Measurements from ENCODE around the gene NFASC.

Gene NFASC

DNA sequence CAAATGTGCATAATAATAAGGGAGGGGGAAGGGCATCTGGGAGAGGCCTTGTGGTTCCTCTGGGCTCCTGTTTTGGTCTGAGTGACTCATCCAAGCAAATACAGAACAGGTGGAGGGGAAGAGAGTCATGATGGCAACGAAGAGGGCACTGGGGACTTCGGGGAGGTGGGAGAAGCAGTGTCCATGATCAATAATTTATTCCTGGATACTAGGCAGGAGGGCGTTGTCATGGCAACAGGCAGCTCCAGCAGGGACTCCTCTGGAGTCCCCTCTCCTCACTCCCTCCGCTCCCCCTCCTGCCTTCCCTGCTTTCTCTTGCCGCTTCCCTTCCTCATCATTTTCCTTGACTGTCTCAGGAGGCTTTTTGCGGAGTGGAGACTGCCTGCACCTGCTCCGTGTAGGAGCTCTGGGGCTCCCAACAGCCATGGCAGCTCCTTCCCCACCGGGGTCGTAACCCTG, 12.3 kb upstream of the NFASC start:
- no peak for DNase-seq (ENCODE audit: low read depth in 1 of 2, low spot score in 1 of 2)

DNA sequence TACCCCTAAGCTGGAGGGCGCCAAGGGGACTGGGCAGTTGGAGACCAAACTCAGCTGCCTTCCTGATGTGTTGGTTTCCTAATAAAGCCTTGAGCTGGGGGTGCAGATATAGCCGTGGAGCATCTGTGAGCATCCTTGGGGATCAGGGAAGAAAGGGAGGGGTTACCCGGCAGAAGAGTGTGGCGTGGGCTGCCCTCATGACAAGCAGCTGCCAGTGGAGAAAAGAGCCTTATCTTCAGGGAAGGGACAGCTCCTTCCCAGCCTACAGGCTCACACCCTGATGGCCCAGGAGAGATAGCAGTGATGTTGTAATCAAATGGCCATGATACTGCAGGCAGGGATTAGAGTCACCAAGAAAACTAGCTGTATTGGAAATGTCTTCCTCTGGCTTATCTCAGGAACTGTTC, 10.8 kb upstream of the NFASC start:
- no peak for DNase-seq (ENCODE audit: low read depth in 1 of 2, low spot score in 1 of 2)

DNA sequence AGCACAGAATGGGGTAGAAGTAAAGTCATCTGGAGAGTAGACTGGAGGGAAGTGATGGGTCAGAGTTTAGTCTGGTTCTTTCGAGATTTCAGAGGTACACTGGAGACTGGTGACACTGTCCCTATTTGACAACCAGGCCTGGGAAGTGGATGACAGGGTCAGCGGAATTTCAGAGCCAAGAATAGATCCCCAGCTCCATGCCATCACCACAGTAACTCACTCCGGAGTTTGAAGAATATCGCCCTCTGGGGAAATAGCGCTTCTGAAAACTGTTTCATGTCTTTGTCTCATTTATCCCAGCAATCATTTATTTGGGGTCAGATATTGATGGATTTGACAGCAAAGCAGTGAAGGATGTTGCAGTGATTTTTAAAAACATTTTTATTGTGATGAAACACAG, 7.6 kb upstream of the NFASC start:
- DNase-seq (ENCODE audit: low read depth in 1 of 2, low spot score in 1 of 2): no peak

DNA sequence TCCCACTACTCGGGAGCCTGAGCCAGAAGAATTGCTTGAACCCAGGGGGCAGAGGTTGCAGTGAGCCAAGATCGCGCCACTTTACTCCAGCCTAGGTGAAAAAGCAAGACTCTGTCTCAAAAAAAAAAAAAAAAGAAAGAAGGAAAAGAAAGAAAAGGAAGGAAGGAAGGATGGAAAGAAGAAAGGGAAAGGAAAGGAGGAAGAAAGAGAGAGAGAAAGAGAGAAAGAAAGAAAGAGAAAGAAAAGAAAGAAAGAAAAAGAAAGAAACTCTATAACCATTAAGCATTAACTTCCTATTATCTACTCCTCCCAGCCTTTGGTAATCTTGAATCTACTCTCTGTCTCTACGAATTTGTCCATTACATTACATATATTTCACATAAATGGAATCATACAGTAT, 6.9 kb upstream of the NFASC start:
- no peak for DNase-seq (ENCODE audit: low read depth in 1 of 2, low spot score in 1 of 2)

DNA sequence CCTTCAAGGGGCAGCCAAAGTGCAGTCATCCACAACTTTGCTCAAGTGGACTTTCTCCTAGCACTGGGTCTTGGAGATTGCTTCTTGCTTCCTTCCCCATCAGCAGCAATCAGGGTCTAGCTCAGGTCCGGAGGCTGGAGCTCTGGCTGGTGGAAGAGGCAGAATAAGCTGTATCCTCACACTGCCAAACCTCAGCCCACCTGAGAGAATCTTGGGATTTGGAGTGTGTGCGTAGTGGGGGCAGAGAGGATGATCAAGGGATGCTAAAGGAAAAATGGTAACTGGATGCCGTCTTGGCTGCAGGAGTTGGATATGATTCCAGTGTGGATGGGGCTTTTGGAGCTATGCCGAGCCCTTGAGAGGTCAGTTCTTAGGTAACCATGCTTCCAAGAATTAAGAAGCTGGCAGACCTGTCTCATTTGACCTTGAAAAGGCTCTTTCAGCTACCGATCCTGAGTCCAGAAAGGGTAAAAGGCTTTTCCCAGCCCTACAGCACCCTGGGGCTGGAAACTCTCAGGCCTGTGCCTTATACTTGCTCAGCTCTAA, 4.5 kb upstream of the NFASC start:
- DNase-seq (ENCODE audit: low read depth in 1 of 2, low spot score in 1 of 2): no peak

DNA sequence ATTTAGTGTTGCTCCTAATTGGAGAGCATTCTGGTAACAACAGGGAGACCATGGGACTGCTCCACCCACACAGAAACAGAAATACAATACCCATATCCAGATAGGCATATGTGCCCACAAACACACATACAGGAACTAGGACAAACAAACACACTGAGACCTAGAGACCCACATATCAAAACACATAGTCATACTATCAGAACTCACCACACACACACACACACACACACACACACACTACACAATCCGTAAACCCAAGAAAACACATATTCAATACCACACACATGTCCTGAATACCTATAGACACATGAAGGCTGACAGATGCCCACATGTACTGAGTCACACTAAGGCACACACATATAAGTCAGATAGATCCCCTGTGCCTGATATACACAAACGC, 3.5 kb upstream of the NFASC start:
- no peak for DNase-seq (ENCODE audit: low read depth in 1 of 2, low spot score in 1 of 2)

DNA sequence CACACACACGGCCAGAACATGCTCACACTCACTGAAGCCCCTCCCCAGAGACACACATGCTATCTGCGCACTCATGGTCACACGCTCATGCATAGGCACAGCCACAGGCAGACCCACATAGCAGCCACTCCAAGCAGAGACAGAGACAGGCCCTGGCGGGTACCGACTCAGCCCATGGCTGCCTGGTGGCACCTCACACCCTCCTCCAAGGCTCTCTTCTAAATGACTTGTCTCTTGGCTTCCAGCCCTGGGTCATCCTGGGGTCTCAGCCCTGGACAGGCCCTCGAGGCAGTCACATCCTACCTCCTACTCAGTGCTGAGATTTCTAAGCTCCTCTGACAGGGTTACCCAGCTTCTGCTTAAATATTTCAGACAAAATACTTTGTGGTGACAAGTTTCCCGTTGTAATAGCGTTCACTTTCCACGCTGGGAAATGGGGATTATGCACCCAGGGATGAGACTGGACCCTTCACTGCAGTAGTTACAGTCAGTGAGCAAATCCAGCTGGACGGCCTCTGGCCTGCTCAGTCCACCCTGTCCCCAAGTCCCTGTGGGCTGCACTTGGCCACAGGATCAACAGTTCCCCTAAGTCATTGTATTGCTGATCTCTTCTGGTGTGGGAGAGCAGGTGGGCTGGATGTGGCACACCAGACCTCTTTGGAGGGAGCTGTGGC, 2.9 kb upstream of the NFASC start:
- no peak for DNase-seq (ENCODE audit: low read depth in 1 of 2, low spot score in 1 of 2)

DNA sequence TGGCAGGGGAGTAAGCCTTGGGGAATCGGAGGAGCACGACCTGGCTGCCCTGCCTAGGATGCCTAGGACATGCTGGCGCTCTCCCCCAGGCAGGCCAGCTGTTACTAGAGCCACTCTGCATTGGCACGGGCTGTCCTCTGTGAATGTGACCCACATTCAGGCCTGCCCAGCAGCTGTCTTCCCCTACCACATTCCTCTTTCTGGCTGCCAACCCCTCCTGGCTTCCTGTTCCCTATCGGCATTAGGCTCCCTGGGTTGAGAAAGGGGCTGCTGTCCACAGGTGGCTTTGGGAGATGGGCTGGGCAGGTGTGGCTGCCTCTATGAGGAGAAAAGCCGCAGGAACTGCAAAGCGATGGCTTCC, 2.3 kb upstream of the NFASC start:
- no peak for DNase-seq (ENCODE audit: low read depth in 1 of 2, low spot score in 1 of 2)

DNA sequence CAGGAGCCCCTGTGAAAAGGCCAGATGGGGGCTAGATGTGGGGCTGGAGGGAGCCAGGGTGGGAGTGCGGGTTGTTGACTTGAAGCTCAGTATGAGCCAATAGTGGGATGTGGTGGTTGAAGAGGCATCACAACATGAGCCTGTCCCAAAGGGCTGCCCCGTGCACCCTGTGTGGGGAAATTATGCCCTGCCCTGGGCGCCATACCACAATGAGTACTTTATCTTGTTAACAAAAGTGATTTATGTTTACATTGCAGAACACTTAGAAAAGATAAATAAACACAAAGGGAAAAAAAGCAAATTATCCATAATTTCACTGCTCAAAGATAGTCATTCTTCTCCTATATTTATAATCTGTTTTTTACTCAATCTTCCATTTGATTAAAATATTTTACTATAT, 1.6 kb upstream of the NFASC start:
- no peak for DNase-seq (ENCODE audit: low read depth in 1 of 2, low spot score in 1 of 2)

DNA sequence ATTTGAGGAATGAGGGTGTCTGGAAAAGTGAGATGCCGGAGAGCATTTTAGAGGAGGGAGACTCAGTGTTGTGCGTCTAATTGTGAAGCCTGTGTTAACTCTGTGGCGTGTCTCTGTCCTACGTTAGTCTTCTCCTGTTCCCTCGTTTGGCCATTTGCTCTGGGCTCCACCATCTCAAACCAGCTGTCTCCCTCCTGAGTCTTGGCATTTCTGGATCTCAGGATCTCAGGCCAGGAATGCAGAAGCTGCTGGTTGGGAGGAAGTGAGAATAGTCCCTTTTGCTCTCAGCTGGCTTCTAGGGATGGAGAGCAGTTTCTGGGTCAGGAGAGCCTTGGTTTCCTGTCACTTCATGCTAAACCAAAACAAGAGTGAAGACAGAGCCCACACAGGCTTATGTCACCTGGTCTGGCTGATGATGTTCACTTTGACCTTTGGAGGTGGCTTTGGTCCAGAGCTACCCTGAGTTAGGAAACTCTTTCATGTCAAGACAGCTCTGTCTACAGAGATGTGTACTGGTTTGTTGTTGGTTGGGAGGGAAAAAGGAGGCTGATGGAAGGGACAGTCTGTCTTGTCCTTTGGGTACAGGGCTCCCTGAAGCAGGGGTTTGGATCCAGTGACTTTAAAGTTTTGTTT, 859 bp downstream of the NFASC start:
- no peak for DNase-seq (ENCODE audit: low read depth in 1 of 2, low spot score in 1 of 2)

DNA sequence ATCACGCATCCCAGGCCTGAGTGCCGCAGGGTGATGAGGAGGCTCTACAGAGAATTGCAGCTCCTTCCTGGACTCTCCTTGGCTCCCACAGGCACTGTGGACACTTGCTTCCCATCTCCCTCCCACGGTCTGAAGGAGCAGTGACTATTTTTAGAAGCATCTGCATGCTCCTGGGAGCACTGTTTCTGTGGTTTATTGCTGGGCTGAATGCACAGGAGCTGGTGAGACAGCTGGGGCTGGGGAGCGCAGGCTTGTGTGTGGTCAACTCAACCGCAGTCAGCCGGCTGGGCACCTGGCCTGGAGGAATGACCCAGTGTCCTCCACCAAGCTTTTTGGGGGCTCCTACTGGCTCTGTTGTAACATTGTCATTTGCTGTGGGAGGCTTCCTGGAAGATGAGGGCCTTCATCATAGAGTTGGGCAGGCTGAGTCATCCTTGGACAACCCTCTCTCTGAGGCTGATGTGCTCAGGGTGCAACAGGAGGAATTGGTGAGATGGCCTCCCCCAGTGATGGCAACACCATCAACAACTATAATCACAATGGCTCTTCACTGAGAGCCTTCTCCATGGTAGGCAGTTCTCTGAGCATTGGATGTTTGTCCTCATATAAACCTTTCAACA, 1.7 kb downstream of the NFASC start:
- no peak for DNase-seq (ENCODE audit: low read depth in 1 of 2, low spot score in 1 of 2)

DNA sequence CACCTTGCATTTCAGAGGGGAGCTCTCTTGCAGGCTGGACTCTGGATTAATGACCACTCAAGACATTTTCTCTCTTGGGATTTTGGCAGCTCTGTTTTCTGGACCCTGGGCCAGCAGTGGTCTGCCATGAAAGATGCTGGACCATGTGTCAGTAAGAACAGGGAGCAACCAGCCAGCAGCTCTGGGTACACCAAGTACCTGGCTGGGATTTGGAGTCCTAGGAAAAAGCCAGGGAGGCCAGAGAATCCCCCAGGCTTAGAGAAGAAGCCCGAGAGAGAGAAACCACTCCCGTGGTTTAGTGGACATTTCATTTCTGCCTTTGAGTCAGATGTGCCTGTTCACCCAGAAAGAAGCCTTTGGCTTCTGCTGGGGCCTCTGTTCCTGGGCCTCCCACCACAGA, 2.5 kb downstream of the NFASC start:
- no peak for DNase-seq (ENCODE audit: low read depth in 1 of 2, low spot score in 1 of 2)

DNA sequence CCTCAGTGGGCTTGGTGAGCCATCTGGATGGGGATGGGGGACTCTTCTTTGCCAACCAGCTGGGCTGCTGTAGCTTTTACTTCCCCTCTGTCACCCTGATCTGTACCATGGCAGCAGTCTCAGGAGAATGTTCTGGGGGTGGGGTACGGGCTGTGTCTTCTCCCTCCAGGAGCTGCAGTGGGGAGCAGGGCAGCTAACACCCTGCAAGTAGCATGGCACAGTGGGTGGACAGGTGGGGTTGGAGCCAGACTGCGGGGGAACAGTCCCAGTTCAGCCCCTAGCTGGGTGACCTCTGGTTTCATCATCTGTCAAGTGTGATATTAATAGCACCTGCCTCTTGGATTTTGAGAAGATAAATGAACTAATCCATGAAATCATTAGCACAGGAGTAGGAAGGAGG, 3.1 kb downstream of the NFASC start:
- DNase-seq (ENCODE audit: low read depth in 1 of 2, low spot score in 1 of 2): no peak

DNA sequence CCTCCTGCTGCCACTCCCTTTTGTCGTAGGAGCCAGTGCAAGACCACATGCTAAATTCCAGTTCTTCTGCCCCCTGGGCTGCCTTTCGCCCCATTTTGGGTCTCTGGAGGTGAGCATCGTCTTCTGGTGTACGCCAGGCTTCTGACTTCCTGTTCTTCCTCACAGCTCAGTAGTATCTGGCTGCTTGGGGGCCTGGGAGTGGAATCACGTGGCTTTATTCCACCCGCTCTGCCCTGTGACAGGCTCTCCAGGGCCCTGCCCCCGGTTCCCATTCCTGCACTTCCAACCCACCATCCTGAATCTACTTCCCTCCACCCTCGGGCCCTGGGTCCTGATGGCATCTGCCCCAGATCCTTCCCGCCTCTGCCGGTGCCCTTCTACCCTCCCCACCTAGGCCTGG, 3.6 kb downstream of the NFASC start:
- DNase-seq (ENCODE audit: low read depth in 1 of 2, low spot score in 1 of 2): no peak

DNA sequence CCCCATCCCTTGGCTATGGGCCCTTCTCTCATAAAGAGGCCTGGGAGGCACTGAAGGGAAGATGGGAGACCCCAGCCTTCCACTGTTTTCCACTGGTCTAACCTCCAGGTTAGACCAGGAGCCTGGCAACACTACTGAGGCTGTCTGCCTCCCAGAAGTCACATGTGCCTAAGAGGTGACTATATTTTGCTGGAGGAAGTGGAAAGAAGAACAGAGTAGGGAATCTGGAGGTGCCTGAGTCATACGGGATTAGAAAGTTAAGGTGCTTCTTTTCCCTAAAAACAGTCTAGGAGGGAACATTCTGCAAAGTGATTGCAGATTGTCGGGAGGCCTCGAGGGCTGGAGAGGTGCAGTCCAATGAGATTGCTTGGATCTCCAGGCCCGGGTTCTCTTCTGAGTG, 4.6 kb downstream of the NFASC start:
- DNase-seq (ENCODE audit: low read depth in 1 of 2, low spot score in 1 of 2): no peak

DNA sequence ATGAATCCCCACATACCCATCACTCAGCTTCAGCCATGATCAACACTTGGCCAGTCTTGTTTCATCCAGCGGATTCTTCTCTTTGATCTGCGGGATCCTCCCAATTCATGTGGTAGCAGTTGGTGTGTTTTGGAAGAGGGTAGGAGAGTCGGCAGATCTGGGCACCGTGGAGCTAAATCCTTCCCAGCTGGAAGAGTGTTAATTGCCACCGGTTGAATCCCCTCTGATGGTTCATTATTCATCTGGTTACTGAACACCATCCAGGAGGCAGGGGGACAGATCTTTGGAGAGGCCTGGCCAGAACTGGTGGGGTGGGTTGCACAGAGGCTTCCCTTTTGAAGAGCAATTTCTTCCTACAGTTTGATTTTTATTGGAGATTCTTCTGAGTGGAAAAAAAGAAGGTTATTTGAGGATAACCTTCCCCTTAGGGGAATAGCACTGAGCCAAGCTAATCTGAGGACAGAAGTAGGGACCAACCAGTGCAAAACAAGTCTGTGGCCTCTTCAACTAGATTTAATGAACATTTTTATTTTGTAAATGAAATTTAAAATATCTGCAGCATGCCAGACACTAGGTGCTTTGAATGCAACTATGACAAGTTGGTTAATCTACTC, 8.1 kb downstream of the NFASC start:
- no peak for DNase-seq (ENCODE audit: low read depth in 1 of 2, low spot score in 1 of 2)

DNA sequence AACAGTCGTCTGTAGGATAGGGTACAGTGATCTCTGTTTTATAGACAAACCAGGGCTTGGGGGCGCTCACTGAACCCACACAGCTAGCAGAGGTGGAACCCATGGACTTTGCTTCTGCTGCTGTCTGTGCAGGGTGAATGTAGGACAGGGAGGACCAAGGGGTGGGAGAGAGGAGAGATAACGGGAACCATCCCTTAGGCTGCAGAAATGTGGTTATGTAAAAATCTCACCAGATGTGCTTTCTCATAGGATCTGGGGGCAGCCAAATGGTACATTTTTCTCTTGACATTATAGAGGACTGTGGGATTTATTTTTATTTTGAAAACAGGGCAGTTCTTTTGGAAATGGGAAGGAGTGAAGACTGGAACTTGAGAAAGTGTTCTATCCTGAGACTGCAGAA, 8.7 kb downstream of the NFASC start:
- DNase-seq (ENCODE audit: low read depth in 1 of 2, low spot score in 1 of 2): no peak

DNA sequence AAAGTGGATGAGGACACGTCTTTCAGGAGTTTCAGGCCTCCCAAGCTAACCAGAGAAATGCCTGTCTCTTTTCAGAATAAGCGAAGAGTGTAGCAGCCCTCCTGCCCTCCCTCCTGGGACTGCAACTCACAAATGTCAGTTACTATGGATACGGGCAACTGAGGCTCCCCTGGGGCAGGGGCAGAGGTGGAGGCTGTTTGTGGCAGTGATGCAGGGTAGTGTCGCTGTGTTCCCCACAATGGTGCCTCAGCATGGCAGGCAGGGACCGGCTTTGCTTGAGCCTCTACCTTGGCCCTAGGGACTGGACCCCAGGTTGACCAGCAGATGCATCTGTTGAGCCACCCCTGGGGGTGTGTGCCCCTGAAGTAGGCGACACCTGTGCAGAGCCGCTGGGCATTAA, 10.2 kb downstream of the NFASC start:
- no peak for DNase-seq (ENCODE audit: low read depth in 1 of 2, low spot score in 1 of 2)

DNA sequence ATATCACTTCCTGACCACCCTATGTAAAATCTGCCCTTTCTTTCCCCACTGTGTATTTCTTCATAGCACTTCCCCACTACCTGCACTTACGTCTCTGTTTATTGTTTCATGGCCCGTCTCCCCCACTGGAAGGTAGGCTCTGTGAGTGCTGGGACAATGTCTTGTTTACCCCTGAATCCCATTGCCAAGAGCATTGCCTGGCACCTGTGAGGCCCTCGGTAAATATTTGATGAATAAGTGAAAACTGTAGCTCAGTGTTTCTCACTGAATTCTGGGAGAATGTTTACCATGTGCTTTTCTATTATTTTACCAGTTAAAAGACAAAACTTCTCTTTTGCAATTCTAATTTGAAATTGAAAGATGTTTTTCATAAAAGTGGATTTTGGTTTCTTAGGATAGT, 11.8 kb downstream of the NFASC start:
- DNase-seq (ENCODE audit: low read depth in 1 of 2, low spot score in 1 of 2): no peak

DNA sequence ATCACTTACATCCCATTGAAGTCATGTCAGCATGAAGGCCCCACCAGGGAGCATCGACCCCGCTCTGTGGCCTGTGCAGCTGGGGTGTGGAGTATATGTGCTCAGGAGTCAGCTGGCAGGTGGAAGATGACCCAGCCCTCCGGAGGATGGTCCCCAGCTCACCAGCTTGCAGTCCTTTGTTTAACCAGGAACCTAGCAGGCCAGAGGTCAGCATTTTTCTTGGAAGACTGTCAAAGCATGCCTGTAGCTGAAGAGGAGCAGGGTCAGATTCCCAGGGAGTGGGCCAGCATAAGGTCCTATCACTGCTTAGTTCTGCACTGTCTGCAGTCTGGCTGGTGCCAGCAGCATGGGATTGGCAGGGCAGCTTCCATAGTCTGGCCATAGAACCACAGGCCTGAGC, 12.7 kb downstream of the NFASC start:
- no peak for DNase-seq (ENCODE audit: low read depth in 1 of 2, low spot score in 1 of 2)

DNA sequence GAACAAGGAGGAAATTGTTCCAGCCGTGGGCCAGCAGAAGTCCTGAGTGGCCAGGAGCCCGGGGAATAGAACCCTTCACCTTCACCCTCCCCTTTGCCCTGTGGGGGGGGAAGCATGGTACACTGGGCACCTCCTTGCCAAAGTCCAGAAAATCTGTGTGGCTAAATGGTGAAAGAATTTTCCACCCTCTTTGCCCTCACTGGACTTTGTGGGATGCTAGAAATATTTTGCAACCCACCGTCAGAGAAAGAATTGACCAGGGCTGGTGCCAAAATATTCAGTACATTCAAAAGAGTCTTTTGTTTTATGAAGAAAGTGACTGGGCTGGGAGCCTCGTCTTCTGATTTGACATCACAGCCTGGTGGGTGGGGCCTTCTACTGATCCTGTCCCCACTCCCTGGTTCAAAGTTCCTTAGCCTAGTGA, 14.6 kb downstream of the NFASC start:
- DNase-seq (ENCODE audit: low read depth in 1 of 2, low spot score in 1 of 2): no peak

DNA sequence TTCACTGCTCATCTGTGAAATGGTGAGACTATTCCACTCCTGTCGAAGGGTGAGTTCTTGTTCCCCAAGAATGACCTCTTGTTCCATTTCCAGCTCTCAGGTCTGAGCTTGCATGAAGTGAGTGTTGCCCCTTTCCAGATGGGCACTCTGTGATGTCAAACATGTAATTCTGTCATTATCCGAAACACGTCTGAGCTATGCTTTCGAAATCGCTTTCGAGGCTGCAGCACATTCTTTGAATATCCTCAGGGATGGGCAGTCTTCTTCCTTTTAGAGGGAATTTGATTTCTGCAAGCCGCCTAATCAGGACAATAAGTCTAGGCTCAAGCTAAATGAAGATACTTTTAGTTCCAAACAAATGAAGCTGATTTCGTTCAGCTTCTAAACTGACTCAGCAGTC, 15.1 kb downstream of the NFASC start:
- no peak for DNase-seq (ENCODE audit: low read depth in 1 of 2, low spot score in 1 of 2)

Data from activated T-helper 1 cell treated with anti-CD3 and anti-CD28 coated beads, Interleukin-2, amount 50 U/mL, for 16 hours (primary cell).